Activated CD4-positive, alpha-beta T cell treated with anti-CD3 and anti-CD28 coated beads for 1 hour (primary cell): Measurements from ENCODE around the gene MYL2.

ENCODE experiments used
- DNase-seq: peaks from one replicate; pipeline ENCODE4 v3.0.0-alpha.2; 2020

MYL2 gene

GRCh38 chr12:110929818-110930217 lies 9.4 kb upstream of the MYL2 start:
- DNase-seq = no peak

DNA sequence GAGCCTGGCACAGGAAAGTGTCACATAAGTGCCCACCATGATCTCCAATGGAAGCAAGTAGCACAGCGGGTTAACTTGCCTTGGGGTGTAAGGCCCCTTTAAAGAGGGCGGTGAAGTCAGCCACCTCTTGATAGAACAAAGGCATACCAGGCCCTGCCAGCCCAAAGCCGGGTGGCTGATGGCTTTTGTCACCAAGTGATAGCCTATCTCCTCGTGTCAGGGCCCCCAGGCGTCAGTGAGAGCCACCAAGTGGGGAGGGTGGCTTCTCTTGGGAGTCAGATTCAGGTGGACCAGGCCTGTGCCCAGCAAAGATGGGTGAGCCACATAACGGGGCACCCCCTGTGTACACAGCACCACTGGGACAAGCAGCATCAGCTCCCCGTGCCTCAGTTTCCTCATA lies 8.3 kb upstream of the MYL2 start:
- DNase-seq = no peak

DNA sequence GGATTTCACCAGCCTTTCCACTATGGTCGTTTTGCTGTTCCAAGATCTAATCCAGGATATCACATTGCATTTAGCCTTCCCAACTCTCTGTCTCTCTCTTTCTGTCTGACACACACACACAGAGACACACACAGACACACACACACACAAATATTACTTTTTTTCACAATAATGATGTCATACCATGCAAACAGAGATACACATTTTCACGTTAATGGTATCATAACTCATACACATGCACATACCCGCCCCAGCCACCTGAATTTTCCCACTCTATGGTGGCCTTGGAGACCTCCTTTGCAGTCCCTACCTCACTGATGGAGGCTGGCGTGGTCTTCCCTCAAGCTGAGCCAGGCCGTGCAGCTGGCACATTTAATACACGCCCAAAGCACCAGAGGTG lies 7.2 kb upstream of the MYL2 start:
- no peak for DNase-seq

DNA sequence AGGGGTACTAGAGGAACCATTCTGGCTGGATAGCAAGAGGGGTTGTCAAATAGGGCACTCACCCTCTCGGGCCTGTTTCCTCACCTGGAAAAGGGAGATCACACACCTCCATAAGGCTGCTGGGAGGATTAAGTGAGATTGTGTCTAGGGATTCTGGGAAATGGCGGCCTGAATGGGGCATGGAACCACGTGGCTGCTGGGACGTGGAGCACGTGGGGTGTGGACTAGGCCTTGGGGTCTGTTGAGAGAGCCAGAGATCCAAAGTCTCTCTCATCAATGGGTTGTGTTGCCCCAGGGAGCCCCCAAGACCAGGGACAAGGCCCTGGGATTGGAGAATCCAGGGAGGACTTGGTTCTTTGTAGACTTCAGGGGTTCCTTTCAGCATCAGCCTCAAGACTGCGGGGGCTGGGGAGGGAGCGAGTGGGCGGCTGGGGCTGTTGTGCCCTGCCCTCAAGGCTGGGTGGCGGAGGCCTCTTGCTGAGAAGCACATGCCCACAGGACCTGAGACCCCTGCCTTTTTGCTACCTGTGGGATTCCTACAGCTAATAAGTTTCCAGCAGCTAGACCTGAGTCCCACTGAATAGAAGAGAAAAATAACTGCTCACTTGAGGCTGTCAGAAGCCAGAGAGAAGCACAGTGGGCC lies 3.4 kb upstream of the MYL2 start:
- DNase-seq = no peak

DNA sequence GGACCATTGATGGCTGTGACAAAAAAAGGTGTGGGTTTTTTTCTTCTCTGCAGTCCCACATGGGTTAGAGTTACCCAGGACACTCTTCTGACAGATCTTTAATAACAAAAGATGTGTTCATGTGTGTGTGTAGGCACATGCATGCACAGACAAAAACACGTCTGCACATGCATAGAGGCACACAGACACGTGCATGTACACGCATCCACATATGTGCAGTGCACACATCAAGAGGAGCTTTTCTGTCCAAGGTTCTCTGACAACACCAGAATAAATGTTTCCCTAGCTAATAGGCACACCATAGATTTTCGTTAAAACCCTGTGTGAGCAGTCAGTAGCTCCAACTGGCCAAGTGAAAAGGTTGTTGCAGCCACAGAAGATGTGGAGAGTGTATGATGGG lies 2.8 kb upstream of the MYL2 start:
- no peak for DNase-seq

- no peak for DNase-seq
Measured at GRCh38 chr12:110922652-110923051, 2.3 kb upstream of the MYL2 start.

DNA sequence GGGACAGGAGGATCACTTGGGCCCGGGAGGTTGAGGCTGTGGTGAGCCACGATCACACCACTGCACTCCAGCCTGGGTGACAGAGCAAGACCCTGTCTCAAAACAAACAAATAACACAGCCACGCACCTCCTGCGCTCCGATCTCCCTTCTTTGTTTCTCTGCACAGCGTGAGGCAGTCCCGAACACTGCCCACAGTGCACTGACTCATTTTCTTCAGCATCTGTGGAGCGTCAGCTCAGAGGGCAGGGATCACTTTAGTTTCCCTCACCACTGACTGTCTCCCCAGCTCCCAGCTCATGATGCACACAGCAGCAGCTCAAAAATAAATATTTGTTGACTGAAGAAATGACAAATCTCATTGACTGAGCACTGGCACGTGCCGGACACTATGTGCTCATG lies 883 bp upstream of the MYL2 start:
- no peak for DNase-seq

DNA sequence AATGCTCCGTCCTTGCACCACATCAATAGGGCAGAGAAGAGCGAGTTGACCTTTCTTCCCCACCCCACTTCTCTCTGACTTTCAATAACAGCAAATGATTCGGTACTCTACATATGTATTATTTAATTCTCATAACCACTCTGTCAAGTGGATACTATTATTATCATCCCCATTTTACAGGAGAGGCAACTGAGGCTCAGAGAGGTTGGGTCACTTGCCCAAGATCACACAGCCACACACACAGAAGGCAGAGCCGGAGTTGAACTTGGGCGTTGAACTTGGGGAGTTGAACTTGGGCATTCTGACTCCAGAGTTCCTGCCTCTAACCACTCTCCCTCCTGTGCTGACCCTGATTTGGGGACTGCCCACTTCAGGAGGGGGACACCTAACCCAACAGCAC lies 659 bp downstream of the MYL2 start:
- DNase-seq = no peak

GRCh38 chr12:110917961-110918360 lies 2.4 kb downstream of the MYL2 start:
- DNase-seq = no peak

- no peak for DNase-seq
Measured at GRCh38 chr12:110917467-110917866, 2.9 kb downstream of the MYL2 start.

DNA sequence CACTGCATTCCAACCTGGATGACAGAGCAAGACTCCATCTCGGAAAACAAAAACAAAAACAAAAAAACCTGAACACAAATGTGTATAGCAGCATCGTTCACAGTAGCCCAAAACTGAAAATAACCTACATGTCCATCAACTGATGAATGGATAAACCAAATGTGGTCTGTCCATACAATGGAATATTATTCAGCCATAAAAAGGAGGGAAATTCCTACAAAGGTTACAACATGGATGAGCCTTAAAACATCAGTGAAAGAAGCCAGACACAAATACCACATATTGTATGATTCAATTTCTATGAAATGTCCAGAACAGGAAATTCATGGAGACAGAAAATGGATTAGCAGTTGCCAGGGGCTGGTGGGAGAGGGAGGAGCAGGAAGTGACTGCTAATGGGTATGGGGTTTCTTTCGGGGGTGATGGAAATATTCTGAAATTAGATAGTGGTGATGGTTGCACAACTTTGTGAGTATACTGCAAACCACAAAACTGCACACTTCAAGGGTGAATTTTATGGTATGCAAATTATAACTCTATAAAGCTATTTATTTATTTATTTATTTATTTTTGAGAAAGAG lies 4.0 kb downstream of the MYL2 start:
- DNase-seq = no peak

- no peak for DNase-seq
Measured at GRCh38 chr12:110913119-110914056, 7.0 kb downstream of the MYL2 start.

- DNase-seq = no peak
Measured at GRCh38 chr12:110912263-110912662, 8.1 kb downstream of the MYL2 start.

DNA sequence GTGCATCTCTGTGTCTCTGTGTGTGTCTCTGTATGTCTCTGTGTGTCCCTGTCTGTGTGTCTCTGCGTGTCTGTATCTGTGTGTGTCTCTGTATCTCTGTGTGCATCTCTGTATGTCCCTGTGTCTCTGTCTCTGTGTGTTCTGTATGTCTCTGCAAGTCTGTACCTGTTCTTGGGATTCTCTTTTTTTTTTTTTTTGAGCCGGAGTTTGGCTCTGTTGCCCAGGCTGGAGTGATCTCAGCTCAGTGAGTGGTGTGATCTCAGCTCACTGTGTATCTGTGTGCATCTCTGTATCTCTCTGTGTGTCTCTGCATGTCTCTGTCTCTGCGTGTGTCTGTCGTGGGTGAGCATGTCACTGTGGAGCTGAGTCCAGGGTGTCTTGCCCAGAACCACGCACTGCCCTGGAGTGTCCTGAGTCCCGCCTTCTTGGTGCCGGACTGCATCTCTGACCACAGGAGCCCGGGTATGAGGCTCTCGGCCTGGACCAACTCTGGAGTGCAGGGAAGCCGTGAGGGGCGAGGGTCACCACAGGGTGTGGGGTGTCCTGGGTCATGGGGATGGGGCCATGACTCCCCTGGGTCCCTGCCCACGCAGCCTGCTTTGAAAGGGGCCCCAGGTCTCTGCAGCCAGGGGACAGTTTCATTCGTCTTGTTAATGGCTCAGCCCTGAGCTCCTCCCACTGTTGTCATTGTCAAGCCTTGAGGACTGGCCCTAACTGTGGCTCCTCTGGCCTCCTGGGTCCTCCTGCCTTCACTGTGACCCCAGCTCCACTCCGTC lies 11.8 kb downstream of the MYL2 start:
- no peak for DNase-seq

DNA sequence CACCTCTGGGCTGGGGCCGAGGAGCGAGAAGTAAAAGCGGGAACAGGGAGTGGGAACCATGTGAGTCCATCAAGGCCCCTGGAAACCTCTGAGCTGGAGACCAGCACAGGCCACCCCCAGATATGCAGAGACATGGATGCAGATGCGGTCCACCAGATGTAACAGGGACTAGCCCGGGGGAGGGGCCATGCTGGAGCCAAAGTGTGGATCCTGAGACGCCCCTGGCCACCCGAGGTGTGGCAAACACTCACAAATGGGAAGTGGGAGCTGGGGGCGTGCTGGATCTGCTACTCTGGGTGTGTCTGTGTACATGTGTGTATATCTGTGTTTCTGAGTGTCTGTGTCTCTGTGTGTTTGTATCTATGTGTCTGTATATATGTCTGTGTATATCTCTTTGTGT lies 12.8 kb downstream of the MYL2 start:
- no peak for DNase-seq

GRCh38 chr12:110906985-110907384 lies 13.4 kb downstream of the MYL2 start:
- no peak for DNase-seq

DNA sequence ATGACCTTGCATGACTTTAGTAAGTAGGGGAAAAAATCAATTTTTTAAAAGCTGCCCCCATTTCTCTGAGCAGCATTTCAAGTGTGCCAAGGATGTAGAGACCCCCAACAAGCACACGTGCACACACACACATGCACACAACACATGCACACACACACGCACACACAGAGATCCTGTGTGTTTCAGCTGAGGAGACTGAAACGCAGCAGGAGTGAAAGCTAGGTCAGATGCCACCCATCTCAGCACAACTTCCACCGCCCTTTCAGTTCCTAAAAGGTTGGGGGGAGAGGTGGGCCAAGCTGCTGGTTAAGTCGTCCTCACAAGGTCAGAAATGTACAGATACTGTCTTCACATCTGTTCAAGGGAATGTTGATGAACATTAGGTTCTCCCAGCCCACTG lies 13.9 kb downstream of the MYL2 start:
- DNase-seq = no peak

GRCh38 chr12:110906083-110906482 lies 14.3 kb downstream of the MYL2 start:
- DNase-seq = no peak

DNA sequence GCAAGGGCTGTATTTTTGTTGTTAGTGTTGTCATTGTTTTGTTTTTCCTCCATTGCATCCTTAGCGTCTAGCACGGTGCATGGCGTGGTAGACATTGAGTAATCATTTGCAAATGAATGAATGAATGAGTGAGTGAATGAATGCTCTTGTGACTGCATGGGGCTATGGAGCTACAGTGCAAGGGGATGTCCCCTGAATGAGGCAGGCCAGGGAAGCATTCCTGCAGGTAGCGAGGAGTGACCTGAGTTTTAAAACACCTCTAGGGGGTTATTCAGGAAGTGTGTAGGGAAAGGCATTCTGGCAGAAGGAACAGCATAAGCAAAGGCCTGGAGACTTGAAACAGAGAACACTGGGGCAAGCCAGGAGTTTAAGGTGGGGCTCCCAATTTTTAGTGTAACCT lies 16.9 kb downstream of the MYL2 start:
- no peak for DNase-seq

- no peak for DNase-seq
Measured at GRCh38 chr12:110901401-110901800, 19.0 kb downstream of the MYL2 start.

GRCh38 chr12:110896559-110896958 lies 23.8 kb downstream of the MYL2 start:
- DNase-seq = no peak

DNA sequence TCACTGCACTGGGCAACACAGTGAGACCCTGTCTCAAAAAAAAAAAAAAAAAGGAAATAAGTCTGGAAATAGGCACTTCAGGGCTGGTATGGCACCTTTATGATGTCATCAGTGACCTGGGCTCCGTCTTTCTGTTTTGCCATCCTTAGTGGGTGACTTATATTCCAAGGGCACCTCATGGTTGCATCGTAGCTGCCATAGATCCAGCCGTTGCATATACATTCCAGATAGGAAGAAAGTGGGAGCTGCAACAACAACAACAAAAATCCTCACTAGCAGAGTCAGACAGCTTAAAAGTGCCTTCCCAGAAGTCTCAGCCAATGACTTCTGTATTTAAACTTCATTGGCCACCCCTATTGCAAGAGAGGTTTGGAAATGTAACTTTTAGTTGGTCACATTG lies 26.4 kb downstream of the MYL2 start:
- no peak for DNase-seq

DNA sequence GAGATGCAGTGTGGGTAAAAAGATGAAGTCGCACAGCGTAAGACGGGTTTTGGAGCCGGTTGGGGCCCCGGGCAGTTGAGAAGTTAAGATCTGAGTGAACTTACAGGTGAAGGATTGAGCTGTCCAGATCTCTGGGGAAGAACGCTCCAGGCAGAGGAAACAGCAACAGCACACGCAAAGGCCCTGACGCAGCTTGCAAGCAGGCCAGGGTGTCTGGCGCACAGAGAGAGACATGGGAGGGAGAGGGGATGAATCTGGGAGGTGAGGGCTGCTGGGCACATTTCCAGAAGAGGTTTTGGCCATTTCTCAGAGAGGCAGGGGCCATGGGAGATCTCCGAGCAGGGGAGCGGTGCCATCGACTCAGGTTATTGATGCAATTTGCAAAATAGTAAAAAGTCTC lies 31.0 kb downstream of the MYL2 start:
- no peak for DNase-seq
